ENCODE results near the gene CDKAL1.

Gene CDKAL1

GRCh38 chr6:21213492-21213891 lies 679.2 kb downstream of the CDKAL1 start:
- Histone ChIP-seq H3K36me3 (ENCODE audit: low read depth) (no peaks in the 10 kb centered on the region), H3K4me1 (ENCODE audit: insufficient read depth, poor library complexity, severe bottlenecking) (no peaks in the 10 kb centered on the region), H3K27ac (ENCODE audit: poor library complexity, severe bottlenecking) (no peak overlapping the region), H3K4me3 (ENCODE audit: severe bottlenecking) (no peak overlapping the region), H3K9me3 (ENCODE audit: severe bottlenecking) (no peaks in the 10 kb centered on the region), H3K27me3 (ENCODE audit: insufficient read depth, poor library complexity, severe bottlenecking) (no peaks in the 10 kb centered on the region)
- no peak for DNase-seq (ENCODE audit: low spot score)
- no peak for ATAC-seq (ENCODE audit: low read depth)
- no peak for TF ChIP-seq CTCF (IDR thresholded peaks at IDR 0.05; ENCODE audit: poor library complexity, severe bottlenecking)

- Histone ChIP-seq H3K27ac (ENCODE audit: poor library complexity, severe bottlenecking) (no peak overlapping the region), H3K9me3 (ENCODE audit: severe bottlenecking) (no peaks in the 10 kb centered on the region), H3K4me1 (ENCODE audit: insufficient read depth, poor library complexity, severe bottlenecking) (no peaks in the 10 kb centered on the region), H3K4me3 (ENCODE audit: severe bottlenecking) (no peak overlapping the region), H3K36me3 (ENCODE audit: low read depth) (no peaks in the 10 kb centered on the region), H3K27me3 (ENCODE audit: insufficient read depth, poor library complexity, severe bottlenecking) (no peaks in the 10 kb centered on the region)
- TF ChIP-seq CTCF (IDR thresholded peaks at IDR 0.05; ENCODE audit: poor library complexity, severe bottlenecking), result no peak
- ATAC-seq (ENCODE audit: low read depth), result no peak
- no peak for DNase-seq (ENCODE audit: low spot score)
Observed at GRCh38 chr6:21214738-21215448, 680.6 kb downstream of the CDKAL1 start.

GRCh38 chr6:21219241-21219640 lies 685.0 kb downstream of the CDKAL1 start:
- no peaks in the 10 kb centered on the region for H3K27me3 ChIP-seq (ENCODE audit: insufficient read depth, poor library complexity, severe bottlenecking)
- no peak for DNase-seq (ENCODE audit: low spot score)
- no peaks in the 10 kb centered on the region for H3K9me3 ChIP-seq (ENCODE audit: severe bottlenecking)
- no peaks in the 10 kb centered on the region for H3K36me3 ChIP-seq (ENCODE audit: low read depth)
- ATAC-seq (ENCODE audit: low read depth), result no peak
- H3K27ac ChIP-seq (ENCODE audit: poor library complexity, severe bottlenecking), result no peak overlapping the region
- H3K4me1 ChIP-seq (ENCODE audit: insufficient read depth, poor library complexity, severe bottlenecking), result no peaks in the 10 kb centered on the region
- no peak overlapping the region for H3K4me3 ChIP-seq (ENCODE audit: severe bottlenecking)
- TF ChIP-seq CTCF (IDR thresholded peaks at IDR 0.05; ENCODE audit: poor library complexity, severe bottlenecking), result no peak

GRCh38 chr6:21219856-21220255 lies 685.6 kb downstream of the CDKAL1 start:
- ATAC-seq (ENCODE audit: low read depth), result no peak
- Histone ChIP-seq H3K4me3 (ENCODE audit: severe bottlenecking) (no peak overlapping the region), H3K9me3 (ENCODE audit: severe bottlenecking) (no peaks in the 10 kb centered on the region), H3K27ac (ENCODE audit: poor library complexity, severe bottlenecking) (no peak overlapping the region), H3K36me3 (ENCODE audit: low read depth) (no peaks in the 10 kb centered on the region), H3K4me1 (ENCODE audit: insufficient read depth, poor library complexity, severe bottlenecking) (no peaks in the 10 kb centered on the region), H3K27me3 (ENCODE audit: insufficient read depth, poor library complexity, severe bottlenecking) (no peaks in the 10 kb centered on the region)
- no peak for TF ChIP-seq CTCF (IDR thresholded peaks at IDR 0.05; ENCODE audit: poor library complexity, severe bottlenecking)
- no peak for DNase-seq (ENCODE audit: low spot score)

- Histone ChIP-seq H3K4me1 (ENCODE audit: insufficient read depth, poor library complexity, severe bottlenecking) (no peaks in the 10 kb centered on the region), H3K27ac (ENCODE audit: poor library complexity, severe bottlenecking) (no peak overlapping the region), H3K36me3 (ENCODE audit: low read depth) (no peaks in the 10 kb centered on the region), H3K27me3 (ENCODE audit: insufficient read depth, poor library complexity, severe bottlenecking) (no peaks in the 10 kb centered on the region), H3K9me3 (ENCODE audit: severe bottlenecking) (no peaks in the 10 kb centered on the region), H3K4me3 (ENCODE audit: severe bottlenecking) (no peak overlapping the region)
- DNase-seq (ENCODE audit: low spot score) (no peak), ATAC-seq (ENCODE audit: low read depth) (no peak)
- no peak for TF ChIP-seq CTCF (IDR thresholded peaks at IDR 0.05; ENCODE audit: poor library complexity, severe bottlenecking)
Observed at GRCh38 chr6:21220271-21220987, 686.2 kb downstream of the CDKAL1 start.
